Astrocyte (in vitro differentiated cells and primary cell): ENCODE results near the gene SIK3.

Experiments used
- EZH2 ChIP-seq: IDR thresholded peaks from 2 replicates; pipeline ENCODE4 v1.6.1; 2012; ENCODE audit warnings: mild to moderate bottlenecking, low read length, inconsistent platforms; ENCODE audit not compliant: insufficient read depth
- TF ChIP-seq, protein P1 (sequence below): IDR thresholded peaks from 2 replicates; pipeline ENCODE4 v1.5.1; 2011; ENCODE audit warnings: low read depth, mild to moderate bottlenecking, inconsistent platforms, low read length, moderate library complexity; ENCODE audit not compliant: insufficient read depth

DNA sequence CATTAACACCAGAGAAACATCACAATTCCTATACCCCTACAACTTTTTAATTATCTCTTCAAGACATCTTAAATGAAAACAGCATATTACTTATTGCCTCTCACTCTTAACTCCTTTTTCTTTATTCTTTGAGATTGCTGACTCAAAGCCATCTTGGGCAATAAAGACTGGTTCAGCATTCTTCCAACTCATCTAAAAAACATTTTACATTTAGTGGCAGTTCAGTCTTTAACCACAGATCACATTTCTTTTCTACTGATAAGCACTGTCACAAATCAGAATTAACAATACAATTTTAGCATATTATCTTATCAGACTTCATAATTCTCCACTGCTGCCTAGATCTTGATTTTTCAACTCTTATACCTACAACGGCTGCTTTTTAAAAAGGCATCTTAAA, 34.0 kb downstream of the SIK3 start:
- TF ChIP-seq, protein P1, sequence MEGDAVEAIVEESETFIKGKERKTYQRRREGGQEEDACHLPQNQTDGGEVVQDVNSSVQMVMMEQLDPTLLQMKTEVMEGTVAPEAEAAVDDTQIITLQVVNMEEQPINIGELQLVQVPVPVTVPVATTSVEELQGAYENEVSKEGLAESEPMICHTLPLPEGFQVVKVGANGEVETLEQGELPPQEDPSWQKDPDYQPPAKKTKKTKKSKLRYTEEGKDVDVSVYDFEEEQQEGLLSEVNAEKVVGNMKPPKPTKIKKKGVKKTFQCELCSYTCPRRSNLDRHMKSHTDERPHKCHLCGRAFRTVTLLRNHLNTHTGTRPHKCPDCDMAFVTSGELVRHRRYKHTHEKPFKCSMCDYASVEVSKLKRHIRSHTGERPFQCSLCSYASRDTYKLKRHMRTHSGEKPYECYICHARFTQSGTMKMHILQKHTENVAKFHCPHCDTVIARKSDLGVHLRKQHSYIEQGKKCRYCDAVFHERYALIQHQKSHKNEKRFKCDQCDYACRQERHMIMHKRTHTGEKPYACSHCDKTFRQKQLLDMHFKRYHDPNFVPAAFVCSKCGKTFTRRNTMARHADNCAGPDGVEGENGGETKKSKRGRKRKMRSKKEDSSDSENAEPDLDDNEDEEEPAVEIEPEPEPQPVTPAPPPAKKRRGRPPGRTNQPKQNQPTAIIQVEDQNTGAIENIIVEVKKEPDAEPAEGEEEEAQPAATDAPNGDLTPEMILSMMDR, result no peak
- TF ChIP-seq EZH2, result no peak
